NCI-H2196 (cell line): ENCODE results near the gene PIF1.
A peak's percentile ranks its signal among the peaks of the same experiment; 100 is the strongest.
"Not testable (repeated sequence)": the region's sequence is repeated elsewhere in the genome, so short reads cannot be mapped to it uniquely, and the experiment has no call there.

Source experiments
- DNase-seq: peaks from one replicate; lab custom pipeline; 2025; ENCODE audit not compliant: unreplicated experiment; lab: John Stamatoyannopoulos, UW

PIF1 gene

DNA sequence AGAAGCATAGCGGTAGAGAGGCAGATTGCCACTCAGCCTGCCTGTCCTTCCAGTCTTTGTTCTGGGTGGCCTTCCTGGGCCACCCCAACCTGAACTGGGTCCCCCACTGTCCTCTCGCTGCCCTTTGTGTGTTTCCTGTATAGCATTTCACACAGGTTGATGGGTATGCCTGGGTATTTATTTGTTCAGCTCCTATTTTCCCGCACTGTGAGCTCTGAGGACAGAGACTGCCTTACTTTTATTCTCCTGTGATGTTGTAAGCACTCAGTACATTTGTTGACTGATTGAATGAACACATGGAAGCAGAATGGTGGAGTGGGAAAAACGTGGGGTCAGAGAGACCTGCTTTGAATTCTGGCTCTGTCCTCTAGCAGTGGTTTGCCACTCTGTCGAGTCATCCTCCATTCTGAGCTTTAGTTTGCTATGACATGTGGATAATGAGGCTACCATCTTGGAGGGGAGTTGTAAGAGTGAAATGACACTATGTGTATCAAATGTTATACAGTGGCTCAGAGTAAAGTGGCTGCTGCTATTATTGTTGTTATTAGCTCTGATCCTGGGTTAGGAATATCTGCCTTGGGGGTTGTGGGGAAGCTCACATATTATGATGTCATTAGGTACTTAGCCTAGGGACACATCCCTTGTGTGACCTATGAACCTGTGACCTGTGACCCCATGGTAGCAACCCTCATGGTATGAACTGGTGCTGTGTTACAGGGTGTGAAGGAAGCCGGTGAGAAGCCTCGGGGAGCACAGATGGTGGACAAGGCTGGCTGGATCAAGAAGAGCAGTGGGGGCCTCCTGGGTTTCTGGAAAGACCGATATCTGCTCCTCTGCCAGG lies 22.6 kb upstream of the PIF1 start:
- no peak for DNase-seq

DNA sequence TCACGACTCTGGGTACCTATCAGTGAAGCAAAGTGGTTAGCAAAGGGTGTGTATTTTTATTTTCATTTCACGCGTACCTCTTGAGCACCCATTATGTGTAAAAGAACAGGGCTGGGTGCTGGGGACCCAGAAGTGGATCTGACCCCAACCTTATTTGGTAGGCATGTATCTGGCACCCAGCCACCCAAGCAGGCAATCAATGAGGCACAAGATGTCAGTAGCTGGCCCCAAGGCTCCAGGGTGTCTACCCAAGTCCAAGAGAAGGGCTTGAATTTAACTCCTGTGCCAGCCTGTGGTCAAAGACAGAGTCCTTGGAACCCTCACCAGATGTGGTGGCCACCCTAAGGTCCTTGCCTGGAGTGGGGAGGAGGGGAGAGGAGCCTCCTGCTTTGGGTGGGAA lies 22.0 kb upstream of the PIF1 start:
- no peak for DNase-seq

DNA sequence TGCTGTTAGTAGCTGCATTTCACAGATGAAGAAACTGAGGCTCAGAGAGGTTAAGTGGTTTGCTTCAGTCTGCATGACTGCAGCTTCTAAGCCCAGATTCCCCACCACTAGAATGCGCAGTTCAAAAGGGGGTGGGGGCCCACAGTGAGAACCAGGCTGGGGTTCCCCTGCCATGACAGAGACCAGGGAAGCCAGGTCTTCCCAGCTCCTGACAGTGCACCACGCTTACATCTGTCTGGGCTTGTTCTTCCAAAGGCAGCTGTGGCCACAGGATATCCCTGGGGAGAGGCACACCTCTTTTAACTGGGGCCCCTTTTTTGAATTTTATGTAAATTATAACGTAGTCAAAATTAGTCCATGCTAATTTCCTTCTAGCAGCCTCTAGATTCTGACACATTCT lies 21.6 kb upstream of the PIF1 start:
- no peak for DNase-seq

DNA sequence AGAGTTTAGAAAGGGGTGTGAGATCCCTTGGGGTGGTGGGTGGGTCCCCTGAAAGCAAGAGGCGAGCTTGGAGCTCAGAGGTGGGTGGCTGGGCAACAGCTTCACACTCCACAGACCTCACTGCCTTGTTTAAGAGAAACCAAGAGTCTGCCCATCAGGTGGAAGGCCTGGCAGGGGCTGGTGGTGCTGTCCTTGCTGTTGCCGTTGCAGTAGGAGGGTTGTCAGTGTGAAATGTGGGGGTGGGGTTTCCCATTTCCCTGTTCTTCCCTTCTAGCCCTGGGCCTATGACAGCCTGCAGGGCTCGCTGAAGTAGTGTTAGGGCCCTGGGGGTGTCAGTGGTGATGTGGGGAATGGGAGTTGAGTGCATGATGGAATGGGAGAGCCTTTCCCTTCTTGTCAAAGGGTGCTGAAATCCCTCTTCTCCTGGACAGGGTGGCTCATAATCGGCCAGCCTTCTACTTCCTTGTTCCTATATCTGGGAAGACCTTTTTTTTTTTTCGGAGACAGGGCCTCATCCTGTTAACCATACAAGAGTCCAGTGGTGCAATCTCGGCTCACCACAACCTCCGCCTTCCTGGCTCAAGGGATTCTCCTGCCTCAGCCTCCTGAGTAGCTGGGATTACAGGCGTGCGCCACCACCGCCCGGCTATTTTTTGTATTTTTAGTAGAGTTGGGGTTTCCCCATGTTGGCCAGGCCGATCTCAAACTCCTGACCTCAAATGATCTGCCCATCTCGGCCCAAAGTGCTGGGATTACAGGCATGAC lies 20.6 kb upstream of the PIF1 start:
- DNase-seq: no peak

DNA sequence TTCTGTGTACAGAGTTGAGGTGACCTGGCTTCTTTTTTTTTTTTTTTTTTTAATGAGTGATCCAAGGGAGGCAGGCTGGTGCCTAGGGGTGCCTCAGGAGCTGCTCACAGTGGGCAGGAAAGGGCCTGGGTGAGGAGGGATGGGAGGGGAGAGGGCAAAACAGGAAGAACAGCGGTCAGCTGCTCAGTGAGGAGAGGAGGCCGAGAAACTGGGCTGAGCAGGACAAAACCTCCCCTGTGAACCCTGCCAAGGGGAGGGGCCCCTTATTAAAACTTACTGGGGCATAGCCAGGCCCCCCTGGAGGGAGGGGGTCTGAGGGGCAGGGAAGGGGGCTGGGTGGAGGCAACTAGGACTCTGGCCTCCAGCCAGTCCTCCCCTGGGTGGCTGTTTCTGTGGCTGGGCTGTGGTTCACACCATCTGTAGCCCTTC lies 19.8 kb upstream of the PIF1 start:
- no peak for DNase-seq

DNA sequence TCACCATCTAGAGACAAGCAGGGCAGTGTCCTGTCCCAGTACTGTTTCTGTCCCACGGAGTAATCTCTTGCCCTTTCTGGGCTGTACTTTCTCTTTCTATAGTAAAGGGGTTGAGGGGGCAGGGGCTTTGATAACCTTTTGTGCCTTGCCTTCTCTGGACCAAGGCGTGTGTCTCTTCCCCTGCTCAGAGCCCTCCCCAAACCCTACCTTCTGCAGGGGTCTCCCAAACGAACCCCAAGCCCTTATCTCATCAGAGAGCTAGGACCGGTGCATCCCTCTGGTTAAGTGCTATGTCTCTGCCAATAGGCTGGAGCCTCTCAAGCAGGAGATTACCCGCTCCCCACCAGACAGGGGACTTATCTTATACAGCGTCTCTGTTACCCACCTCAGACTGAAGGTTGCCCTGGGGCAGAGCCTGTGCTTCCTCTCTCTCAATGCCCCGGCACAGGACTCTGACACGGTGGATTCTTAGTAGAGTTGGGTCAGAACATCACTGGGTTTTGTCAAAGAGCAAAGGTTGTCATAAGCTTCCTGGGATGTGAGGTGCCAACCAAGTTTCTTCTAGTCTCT lies 19.2 kb upstream of the PIF1 start:
- DNase-seq: no peak

DNA sequence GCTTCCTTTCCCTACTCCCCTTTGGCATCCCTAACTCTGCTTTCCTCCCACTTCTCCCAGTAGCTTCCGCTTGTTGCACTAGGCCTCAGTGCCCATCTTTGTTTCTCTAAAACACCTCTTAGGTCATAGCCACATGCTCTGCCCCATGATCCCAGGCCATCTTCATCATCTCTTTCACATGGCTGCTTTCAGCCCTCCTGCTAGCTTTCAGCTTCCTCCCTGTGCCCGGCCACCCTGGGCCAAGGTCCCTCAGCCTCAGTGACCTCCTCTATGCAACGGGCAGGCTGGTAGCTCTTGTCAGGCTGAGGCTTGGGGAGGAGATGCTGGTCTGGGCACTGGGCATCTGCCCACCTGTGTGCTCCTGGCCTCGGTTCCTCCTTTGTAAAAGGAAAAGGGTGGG lies 18.5 kb upstream of the PIF1 start:
- no peak for DNase-seq

DNA sequence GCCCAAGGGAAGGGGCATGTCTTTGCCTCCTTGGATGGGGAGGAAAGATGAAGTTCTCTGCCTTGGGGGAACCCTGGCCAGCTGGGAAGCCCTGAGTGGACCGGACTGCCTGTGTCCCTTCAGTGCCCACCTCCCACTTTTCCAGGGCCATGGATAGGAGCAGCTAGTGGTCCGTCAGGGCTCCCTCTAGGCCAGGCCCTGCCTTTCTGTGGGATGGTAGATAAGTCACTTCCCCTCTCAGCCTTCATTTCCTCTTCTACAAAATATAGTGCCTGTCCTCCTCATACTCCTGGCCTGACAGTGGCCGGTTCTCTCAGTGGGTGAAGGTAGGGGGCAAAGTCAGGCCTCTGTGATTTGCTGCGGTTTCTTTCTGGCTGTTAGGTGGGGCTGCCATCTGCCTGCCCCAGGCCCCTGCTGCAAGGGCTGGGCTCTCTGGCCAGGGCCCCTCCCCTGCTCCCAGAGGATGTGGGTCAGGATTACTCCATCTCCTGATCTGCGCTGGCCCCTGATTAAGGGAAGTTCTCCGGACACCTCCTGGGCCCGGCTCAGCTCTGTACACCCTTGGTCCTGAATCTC lies 17.6 kb upstream of the PIF1 start:
- DNase-seq: no peak

DNA sequence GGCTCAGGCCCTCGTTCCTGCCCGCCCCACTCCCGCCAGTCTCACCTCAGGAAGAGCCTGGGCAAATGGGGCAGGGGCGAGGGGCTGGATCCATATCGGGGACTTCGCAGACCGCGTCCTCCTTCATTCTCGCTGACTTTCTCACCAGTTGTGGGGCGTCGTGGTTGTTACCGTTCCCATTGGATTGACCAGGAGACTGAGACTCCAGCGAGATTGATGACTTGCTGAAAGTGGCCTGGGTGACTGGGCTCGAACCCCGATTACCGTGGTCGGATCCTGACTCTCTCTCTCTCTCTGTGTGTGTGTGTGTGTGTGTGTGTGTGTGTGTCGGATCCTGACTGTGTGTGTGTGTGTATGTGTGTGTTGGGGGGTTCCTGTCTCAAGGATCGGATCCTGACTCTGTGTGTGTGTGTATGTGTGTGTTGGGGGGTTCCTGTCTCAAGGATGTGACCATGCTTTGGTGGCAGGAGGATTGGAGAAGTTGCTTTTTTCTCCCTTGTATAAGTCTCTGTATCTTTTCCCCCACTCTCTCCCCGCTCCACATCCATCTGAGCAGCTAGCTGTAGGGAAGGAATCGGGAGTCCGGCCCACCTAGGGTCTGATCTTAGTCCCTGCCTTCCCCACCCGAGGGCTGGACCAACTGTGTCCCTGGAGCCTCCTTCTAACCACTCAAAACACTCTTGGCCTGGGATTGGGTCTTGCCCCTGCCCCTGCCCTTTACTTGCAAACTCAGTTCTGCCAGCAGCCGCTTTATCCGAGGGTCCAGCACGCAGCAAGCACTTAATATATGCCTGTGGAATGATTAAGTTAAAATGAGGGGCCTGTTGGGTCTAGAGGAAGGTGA lies 16.9 kb upstream of the PIF1 start:
- DNase-seq: no peak

DNA sequence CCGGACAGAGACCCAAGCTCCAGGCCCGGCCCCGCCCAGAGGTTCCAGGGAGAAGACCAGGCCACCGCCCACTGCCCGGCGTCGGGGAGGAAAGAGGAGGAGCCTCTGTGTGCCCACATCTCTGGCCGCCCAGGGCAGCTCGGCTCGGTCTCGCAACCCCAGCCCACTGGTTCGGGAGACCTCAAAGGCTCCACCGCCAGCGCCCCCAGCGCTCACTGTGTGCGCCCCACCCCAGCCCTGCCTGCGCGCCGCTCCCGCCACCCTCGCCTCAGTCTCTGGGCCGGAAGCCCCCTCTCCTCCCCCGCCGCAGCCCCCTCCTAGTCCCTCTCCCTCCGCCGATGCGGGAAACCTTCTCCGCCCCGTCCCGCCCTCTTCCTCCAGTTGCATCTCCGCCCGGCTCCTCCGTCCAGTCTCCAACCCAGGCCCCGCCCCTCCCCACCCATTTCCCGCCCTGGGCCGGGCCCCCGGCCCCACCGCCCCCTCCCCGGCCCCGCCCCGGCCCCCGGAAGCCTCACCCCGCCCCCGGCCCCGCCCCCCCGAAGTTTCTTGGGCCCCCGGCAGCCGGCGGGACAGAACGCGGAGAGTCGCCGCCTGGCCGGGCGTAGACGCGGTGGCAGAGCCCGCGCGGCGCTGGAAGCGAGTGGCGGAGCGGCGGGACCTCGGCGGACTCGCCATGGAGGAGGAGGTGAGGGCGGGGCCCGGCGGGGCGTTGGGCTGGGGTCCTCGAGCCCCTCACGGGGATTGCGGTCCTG lies 16.1 kb upstream of the PIF1 start, which contains the start of gene PLEKHO2:
TSS of gene PLEKHO2 (plus strand) at position 572 of the 752 bp plus-strand sequence. CDS start at position 674, 102 bp downstream.
- peak; percentile 83 for DNase-seq

DNA sequence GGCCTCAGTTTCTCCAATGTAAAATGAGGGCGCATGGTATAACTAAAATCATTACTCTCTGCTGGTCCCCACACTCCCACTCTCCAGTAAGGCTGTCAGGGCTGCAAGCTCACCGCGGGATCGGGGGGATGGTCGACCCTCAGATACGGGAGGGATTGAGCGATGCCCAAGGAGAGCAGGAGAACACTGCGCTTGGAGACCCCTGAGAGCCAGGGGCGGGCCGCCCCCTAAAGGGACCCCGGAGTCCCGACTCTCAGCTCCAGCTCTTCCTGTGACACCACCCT lies 15.6 kb upstream of the PIF1 start:
- DNase-seq: no peak

DNA sequence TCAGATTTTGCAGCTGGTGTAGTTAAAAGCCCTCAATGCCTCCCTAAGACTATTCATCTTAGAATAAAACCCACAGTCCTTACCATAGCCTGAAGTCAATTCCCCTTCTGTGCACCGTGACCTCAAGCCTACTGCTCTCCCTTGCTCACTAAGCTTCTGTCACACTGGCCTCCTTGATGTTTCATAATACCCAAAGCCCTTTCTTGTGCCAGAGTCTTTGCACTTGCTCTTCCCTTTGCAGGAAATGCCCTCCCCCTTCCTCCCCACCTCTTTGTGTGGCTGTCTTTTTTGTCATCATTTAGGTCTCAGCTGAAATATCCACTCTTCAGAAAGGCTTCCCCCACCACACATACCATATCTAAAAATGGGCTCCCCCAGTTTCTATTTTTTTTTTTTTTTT lies 12.1 kb upstream of the PIF1 start:
- no peak for DNase-seq

DNA sequence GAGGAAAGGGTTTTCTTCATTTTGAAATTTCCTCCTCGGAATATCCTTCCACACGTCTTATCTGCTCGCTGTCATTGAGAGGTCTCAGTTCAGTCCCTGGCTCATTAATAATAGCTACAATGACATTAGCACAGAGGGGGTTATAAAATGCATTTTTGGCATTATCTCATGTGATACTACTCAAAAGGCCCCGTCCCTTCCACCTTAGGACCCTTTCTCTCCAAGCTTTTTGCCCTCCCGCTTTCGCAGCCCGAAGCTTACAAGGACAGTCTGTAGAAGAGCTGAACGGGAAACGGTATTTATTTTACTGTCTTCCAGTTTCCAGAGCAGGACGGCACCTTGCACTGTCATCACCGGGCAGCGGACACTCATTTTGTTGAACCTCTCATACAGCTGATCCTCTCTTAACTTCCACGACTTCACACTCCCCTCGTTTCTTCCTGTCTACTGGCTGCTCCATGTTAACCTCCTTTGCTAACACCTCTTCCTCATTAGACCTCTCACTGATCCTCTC lies 10.6 kb upstream of the PIF1 start:
- DNase-seq: no peak

DNA sequence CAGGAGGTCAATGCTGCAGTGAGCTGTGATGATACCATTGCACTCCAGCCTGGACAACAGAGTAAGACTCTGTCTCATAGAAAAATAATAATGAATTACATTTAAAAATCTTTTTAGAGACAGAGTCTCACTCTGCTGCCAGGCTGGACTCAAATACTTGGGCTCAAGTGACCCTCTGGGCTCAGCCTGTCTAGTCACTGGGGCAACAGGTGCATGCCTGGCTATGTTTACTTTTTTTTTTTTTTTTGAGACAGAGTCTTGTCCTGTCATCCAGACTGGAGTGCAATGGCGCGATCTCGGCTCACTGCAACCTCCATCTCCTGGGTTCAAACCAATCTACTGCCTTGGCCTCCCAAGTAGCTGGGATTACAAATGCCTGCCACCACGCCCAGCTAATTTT lies 8.2 kb upstream of the PIF1 start:
- DNase-seq: no peak

DNA sequence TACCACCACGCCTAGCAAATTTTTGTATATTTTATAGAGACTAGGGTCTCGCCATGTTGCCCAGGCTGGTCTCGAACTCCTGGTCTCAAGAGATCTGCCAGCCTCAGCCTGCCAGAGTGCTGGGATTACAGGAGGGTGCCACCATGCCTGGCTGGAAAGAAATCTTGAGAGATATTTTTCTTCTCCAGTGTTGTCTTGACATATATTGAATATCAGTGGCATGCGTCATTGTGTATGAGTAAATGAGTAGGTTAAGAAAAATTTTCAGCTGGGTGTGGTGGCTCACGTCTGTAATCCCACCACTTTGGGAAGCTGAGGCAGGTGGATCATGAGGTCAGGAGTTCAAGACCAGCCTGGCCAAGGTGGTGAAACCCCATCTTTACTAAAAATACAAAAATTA lies 3.5 kb upstream of the PIF1 start:
- DNase-seq: no peak

DNA sequence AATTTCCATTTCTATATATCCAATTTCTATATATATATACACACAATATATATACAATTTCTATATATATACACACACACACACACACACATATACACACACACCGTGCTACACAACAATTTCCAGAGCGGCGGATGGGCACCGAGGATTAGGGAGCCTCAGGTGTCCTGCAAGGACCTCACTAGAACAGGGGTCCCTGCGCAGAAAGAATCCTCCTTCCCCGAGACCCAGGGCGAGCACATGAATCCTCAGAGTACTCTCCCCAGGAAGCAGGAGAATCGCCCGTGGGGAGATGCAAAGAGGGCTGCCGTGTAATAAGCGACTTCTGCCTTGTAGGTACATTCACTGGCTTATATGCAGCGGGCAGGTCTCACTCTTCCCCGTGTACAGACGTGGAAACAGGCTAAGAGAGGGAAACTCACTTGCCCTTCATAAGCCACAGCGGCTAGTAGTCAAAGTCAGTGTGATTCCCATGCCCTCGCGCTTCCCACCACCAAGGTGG lies 467 bp downstream of the PIF1 start:
- DNase-seq: no peak

DNA sequence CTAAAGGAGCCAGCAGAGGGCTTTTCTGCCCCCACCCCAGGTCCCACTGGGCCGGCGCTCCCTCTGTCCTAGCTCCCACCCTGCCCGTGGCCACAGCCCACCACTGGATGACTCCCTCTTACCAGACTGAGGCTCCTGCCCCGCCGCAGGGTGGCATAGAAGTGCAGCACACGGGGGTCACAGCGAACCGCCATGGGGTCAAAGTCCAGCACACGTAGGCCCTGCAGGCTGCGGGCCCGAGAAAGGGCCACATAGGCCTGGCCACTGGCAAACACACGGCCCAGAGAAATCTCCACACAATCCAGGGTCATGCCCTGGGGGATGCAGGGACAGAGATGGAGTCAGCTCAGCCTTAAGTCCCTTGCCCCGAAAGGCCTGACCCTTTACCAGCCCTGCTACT lies 9.0 kb downstream of the PIF1 start:
- no peak for DNase-seq

DNA sequence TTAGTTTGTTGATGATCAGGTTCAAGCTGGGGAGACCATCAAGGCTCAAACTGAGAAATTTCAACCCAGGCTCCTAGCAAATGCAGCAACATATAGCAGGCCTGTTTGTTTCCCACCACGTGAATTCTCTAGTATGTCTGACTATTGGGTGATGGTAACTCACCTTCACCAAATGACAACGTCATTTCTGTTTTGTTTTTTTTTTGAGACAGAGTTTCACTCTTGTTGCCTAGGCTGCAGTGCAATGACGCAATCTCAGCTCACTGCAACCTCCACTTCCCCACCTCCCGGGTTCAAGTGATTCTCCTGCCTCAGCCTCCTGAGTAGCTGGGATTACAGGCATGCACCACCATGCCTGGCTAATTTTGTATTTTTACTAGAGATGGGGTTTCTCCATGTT lies 10.5 kb downstream of the PIF1 start:
- DNase-seq: not testable (repeated sequence)

DNA sequence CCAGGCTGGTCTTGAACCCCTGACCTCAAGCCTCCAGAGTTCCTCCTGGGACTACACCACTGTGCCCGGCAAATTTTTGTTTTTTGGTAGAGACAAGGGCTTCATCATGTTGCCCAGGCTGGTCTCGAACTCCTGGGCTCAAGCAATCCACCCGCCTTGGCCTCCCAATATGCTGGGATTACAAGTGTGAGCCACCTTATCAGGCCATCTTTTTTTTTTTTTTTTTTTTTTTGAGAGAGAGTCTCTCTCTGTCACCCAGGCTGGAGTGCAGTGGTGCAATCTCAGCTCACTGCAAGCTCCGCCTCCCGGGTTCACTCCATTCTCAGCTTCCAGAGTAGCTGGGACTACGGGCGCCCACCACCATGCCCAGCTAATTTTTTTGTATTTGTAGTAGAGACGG lies 11.2 kb downstream of the PIF1 start:
- not testable (repeated sequence) for DNase-seq

DNA sequence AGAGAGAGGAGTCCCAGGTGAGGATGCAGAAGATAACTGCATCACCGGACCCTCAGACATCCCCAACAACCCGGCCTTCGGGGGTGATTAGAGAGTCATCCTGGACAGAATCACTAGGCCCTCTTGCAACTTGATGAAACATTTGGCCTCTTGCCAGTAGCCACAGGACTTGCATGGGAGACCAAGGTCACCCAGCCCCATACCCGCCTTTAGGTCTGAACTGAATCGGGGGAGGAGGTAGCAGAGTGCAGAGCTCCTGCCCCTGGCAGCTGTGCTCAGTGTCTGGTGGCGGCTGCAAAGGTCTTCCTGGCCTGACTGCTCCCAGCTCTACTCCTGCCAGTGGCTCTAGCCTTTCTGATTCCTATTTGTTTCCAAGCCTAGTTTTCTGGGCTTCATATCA lies 12.4 kb downstream of the PIF1 start:
- DNase-seq: peak; percentile 1
